Measurements from ENCODE around the gene SSMEM1. TPM values are rescaled to one million over a fixed set of nuclear protein-coding genes. Genes with fewer than 3 reads are reported as not detected.
A peak's percentile ranks its signal among the peaks of the same experiment; 100 is the strongest.

The SSMEM1 gene
- total RNA-seq, 2 experiments from 2014 or later: not detected

DNA sequence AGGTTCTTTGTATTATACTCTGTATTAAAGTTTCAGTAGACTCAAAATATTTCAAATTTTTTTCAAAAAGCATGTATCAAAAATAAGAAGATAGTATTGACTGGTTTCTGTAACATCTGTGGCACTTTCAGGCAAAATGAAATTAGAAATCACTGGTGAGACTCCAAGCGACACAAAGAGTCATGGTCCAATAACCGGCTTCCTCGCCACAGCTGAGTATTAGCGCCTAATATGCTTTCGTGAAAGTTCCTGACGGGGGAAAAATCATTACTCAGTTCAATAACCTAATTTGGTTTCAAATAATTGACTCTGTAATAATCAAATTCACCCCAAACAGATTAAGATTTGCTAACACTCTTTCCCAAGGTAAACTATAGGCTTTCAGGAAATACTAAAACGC lies 15.9 kb upstream of the SSMEM1 start:
- CTCF ChIA-PET: interaction anchor here (0.6 to 3.3 kb wide), 4 partner anchors 10 to 37 kb away, joined by 3 to 12 read pairs (median 3); partner anchors contain the start of gene TMEM209
- no peak overlapping the region for H3K4me3 Mint-ChIP-seq
- H3K27me3 Mint-ChIP-seq: no peaks in the 10 kb centered on the region
- POLR2A ChIA-PET: no interaction called here
- DNase-seq: no peak
- H3K4me1 Mint-ChIP-seq: peaks cover 2% of the 10 kb centered on the region
- H3K36me3 Mint-ChIP-seq (ENCODE audit: low read depth): peaks cover 39% of the 10 kb centered on the region
- no peak overlapping the region for H3K27ac Mint-ChIP-seq
- no peaks in the 10 kb centered on the region for H3K9me3 Mint-ChIP-seq

DNA sequence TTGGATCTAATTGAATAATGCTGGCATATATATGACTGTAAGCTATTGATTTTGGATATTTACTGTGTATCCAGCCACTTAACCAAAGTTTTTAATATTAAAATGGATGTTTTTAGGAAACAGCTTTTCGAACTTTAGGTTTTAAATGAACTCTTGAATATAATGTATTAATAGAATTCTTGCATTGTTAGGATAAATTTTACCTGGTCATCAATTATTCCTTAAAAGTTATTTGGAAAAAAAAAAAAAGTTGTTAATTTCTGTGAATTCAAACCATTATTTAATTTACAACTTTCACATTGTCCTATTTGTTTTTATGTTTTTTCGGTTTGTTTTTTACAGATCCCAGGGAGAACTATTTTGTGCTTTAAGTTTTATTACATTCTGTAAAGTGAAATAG lies 12.3 kb upstream of the SSMEM1 start:
- peaks cover 5% of the 10 kb centered on the region for H3K4me1 Mint-ChIP-seq
- ChIA-PET CTCF (interaction anchor here (0.6 to 1.2 kb wide), 2 partner anchors 16 to 91 kb away, joined by 3 to 5 read pairs; no protein-coding TSS in a partner anchor), POLR2A (no interaction called here)
- H3K27me3 Mint-ChIP-seq: no peaks in the 10 kb centered on the region
- no peak overlapping the region for H3K4me3 Mint-ChIP-seq
- no peaks in the 10 kb centered on the region for H3K9me3 Mint-ChIP-seq
- peaks cover 46% of the 10 kb centered on the region for H3K36me3 Mint-ChIP-seq (ENCODE audit: low read depth)
- no peak for DNase-seq
- no peak overlapping the region for H3K27ac Mint-ChIP-seq

DNA sequence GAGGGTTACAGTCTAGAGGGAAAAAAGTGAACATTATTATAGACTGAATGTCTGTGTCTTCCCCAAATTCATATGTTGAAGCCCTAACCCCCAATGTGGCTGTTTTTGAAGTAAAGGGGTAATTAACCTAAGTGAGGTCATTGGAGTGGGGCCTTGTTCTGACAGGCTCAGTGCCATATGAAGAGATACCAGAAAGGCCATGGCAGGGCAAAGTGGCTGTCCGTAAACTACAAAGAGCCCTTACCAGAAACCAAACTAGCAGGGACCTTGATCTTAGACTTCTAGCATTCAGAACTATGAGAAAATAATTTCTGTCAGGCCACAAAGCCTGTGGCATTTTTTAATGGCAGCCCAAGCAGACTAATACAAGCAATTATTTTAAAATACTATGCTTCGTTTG lies 11.2 kb upstream of the SSMEM1 start:
- POLR2A ChIA-PET: no interaction called here
- H3K27ac Mint-ChIP-seq: no peak overlapping the region
- H3K4me1 Mint-ChIP-seq: peaks cover 9% of the 10 kb centered on the region
- no peaks in the 10 kb centered on the region for H3K27me3 Mint-ChIP-seq
- peaks cover 47% of the 10 kb centered on the region for H3K36me3 Mint-ChIP-seq (ENCODE audit: low read depth)
- no peak for DNase-seq
- CTCF ChIA-PET: interaction anchor here (1.2 kb wide), 1 partner anchor 15 kb away, joined by 3 read pairs; no protein-coding TSS in a partner anchor
- H3K9me3 Mint-ChIP-seq: no peaks in the 10 kb centered on the region
- no peak overlapping the region for H3K4me3 Mint-ChIP-seq

DNA sequence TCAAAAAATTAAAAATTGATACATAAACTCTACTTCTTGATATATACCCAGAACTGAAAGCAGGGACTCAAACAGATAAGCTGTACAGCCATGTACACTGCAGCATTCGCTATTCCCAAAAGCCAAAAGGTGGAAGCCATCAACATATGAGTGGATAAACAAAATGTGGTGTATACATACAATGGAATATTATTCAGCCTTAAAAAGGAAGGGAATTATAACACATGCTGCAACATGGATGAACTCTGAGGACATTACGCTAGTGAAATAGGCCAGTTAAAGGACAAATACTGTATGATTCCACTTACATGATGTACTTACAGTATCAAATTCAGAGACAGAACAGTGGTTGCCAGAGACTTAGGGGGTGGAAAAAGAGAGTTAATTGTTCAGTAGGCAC lies 10.6 kb upstream of the SSMEM1 start:
- H3K4me3 Mint-ChIP-seq: no peak overlapping the region
- POLR2A ChIA-PET: no interaction called here
- H3K36me3 Mint-ChIP-seq (ENCODE audit: low read depth): peaks cover 47% of the 10 kb centered on the region
- CTCF ChIA-PET: interaction anchor here (0.9 kb wide), 1 partner anchor 12 kb away, joined by 3 read pairs; no protein-coding TSS in a partner anchor
- peaks cover 12% of the 10 kb centered on the region for H3K4me1 Mint-ChIP-seq
- H3K27me3 Mint-ChIP-seq: no peaks in the 10 kb centered on the region
- no peak for DNase-seq
- peak overlapping the region; percentile 9 for H3K27ac Mint-ChIP-seq
- H3K9me3 Mint-ChIP-seq: no peaks in the 10 kb centered on the region

DNA sequence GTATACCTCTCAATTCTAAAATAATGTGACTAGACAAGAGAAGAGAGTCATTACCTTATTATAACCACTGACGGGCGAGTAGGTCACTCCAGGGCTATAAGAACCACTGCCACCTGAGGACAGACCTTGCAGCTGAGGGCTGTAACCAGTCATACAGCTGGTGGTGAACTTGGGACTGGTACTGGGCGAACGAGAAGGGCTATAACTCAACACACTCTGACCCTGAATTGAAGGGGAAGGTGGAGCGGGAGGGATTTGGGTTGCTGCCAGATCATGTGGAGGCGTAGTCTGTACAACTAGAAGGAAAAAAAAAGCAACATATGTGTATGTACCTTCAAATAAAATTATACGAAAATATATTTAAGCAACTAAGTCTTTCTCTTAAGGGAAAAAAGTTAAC lies 5.9 kb upstream of the SSMEM1 start:
- CTCF ChIA-PET: interaction anchor here (0.7 to 2.3 kb wide), 3 partner anchors 11 to 1353 kb away, joined by 3 to 12 read pairs (median 3); no protein-coding TSS in a partner anchor
- no peak overlapping the region for H3K27ac Mint-ChIP-seq

DNA sequence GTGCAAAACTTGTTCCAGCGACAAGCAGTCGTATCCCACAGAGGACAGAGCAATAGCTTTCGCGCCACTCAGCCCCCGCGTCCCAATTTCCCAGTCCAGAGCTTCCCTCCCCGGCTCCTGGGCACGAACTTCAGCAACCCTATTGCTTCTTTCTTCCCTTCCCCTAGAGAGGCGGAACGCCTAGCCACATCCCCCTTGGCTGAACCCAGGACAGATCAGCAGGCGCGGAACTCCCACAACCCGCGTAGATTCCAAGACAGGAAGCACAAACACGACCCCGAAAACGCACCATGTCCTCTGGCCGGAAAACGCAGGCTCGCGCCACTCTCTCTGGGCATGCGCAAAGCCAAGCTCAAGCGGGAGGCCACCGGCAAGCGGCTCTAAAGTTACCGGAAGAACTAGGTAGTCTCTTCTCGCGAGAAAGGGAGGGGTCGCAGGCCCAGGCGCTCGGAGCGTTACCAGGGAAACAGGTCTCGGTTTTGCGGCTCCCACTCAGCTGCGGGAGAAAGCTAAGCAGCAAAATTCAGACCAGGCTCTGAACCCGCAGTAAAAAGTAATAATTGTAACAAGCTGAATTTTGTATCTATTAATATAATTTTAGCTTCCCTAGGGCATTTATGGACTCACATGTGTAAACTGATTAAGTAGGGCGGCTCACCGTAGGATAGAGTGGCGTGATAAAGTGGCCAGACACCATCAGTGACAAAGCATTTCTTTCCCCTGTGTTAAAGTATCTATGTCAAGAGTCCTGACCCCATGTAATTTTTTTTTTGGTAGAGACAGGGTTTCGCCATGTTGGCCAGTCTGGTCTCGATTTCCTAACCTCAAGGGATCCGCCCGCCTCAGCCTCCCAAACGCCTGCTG lies 2.3 kb upstream of the SSMEM1 start, which contains the start of gene TMEM209:
TMEM209 (minus strand) TSS at position 323 of the 864 bp plus-strand sequence; CDS start at position 292, 31 bp downstream.
- CTCF ChIA-PET: interaction anchor here (0.8 to 1.6 kb wide), 4 partner anchors 10 to 262 kb away, joined by 3 to 4 read pairs (median 4); no protein-coding TSS in a partner anchor
- Mint-ChIP-seq H3K27ac (peak within 1 kb of the TSS; percentile 98), H3K4me3 (peak within 1 kb of the TSS; percentile 99), H3K9me3 (no peaks in the 10 kb centered on the region), H3K4me1 (peaks cover 37% of the 10 kb centered on the region), H3K27me3 (no peaks in the 10 kb centered on the region), H3K36me3 (ENCODE audit: low read depth) (peaks cover 33% of the 10 kb centered on the region)
- POLR2A ChIA-PET: interaction anchor here (0.8 to 1.1 kb wide), 3 partner anchors 14 to 235 kb away, joined by 3 read pairs; partner anchors contain the start of gene CEP41
- peak; percentile 96 for DNase-seq

More for the DNA sequence above, 5.9 kb upstream of the SSMEM1 start:
- Mint-ChIP-seq H3K36me3 (ENCODE audit: low read depth) (peaks cover 52% of the 10 kb centered on the region), H3K4me3 (no peak overlapping the region), H3K27me3 (no peaks in the 10 kb centered on the region), H3K9me3 (no peaks in the 10 kb centered on the region), H3K4me1 (peaks cover 39% of the 10 kb centered on the region)
- POLR2A ChIA-PET: interaction anchor here (0.8 kb wide), 1 partner anchor 19 kb away, joined by 6 read pairs; no protein-coding TSS in a partner anchor
- DNase-seq: no peak

DNA sequence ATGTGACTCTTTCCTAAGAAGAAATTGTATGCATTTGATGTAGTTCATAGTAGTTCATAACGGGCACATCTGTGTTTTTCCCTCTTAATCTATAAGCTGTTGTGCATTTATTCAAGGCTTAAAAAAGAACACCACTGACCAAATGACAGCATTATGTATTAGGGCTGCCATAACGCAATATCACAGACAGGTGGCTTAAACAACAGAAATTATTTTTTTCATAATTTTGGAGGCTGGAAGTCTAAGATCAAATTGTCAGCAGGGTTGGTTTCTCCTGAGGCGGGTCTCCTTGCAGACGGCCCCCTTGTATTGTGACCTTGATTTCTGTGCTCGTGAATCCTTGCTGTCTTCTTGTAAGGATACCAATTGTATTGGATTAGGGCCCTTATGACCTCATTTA lies 627 bp upstream of the SSMEM1 start:
- no peaks in the 10 kb centered on the region for H3K9me3 Mint-ChIP-seq
- no peak overlapping the region for H3K4me3 Mint-ChIP-seq
- H3K27me3 Mint-ChIP-seq: no peaks in the 10 kb centered on the region
- DNase-seq: no peak
- H3K27ac Mint-ChIP-seq: no peak overlapping the region
- ChIA-PET CTCF (no interaction called here), POLR2A (no interaction called here)
- peaks cover 30% of the 10 kb centered on the region for H3K4me1 Mint-ChIP-seq
- peaks cover 23% of the 10 kb centered on the region for H3K36me3 Mint-ChIP-seq (ENCODE audit: low read depth)

DNA sequence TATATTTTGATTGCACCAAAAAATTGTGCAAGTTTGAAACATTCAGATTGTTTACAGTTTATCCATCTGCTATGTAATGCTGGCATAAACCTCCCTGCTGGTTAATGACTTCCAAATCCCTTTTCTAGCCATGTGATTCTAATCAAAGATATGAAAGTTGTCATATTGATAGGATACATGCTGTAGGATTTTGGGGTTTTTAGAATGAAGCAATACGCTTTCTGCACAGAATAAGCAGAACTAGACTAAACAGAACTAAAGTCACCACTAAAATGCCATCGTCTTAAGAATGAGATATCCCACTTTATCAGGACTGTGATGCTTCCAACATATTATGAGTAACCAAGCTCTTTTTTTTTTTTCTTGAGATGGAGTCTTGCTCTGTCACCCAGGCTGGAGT lies 856 bp downstream of the SSMEM1 start:
- CTCF ChIA-PET: no interaction called here
- Mint-ChIP-seq H3K27ac (no peak overlapping the region), H3K4me1 (peaks cover 21% of the 10 kb centered on the region), H3K4me3 (no peak overlapping the region), H3K36me3 (ENCODE audit: low read depth) (peaks cover 10% of the 10 kb centered on the region), H3K27me3 (no peaks in the 10 kb centered on the region), H3K9me3 (no peaks in the 10 kb centered on the region)
- DNase-seq: no peak
- POLR2A ChIA-PET: no interaction called here

DNA sequence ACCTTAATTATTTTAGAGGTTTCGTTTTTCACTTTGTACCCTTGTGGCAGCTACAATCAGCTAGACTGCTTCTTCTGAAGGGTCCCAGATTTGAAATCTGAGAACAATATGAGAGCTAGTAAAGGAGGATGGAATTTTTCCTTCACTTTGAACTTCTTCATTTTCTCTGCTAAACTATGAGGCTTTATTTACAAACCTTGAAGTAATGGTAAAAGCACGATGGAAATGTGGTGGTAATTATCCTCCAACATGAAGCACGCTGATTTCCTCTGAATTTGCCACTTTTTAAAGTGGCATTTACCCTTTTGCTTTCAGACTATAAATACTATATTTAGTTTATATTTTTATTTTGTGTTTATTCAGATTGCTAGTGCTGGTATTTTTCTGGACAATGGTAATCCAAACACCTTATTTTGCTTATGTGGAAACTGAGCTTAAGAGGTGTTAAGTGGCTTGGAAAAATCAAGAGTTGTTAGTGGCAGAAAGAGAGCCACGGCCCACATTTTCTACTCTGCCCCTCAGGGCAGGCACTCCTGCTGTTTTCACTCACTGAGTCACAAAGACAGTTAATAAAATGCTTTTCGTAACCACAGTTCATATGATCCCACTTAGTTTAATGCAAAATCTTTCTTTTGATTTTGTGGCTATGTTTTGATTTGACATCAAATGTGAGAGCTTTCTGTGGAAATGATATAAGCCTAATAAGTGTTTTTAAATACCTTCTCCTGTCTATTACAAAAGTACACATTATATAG lies 2.7 kb downstream of the SSMEM1 start:
- no peaks in the 10 kb centered on the region for H3K9me3 Mint-ChIP-seq
- POLR2A ChIA-PET: no interaction called here
- H3K36me3 Mint-ChIP-seq (ENCODE audit: low read depth): no peaks in the 10 kb centered on the region
- H3K4me3 Mint-ChIP-seq: no peak overlapping the region
- H3K27me3 Mint-ChIP-seq: no peaks in the 10 kb centered on the region
- H3K4me1 Mint-ChIP-seq: peaks cover 7% of the 10 kb centered on the region
- no peak for DNase-seq
- CTCF ChIA-PET: no interaction called here
- no peak overlapping the region for H3K27ac Mint-ChIP-seq

DNA sequence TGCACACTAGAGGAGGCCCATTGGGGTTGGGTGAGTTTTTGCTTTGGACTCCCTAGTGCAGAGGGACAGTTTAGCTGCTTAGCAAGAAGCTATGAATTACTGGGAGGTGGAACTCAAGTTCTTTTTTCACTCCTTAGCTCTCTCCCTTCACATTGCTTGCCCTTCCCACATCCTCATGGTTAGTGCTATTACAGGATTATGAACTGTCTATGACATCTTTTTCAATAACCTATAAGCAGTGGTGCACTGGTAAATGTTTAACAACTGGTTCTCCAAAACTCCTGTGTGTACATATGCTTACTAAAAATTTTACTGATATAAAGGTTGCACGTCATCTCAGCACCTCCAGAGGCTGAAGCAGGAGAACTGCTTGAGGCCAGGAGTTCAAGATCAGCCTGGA lies 6.2 kb downstream of the SSMEM1 start:
- no peaks in the 10 kb centered on the region for H3K4me1 Mint-ChIP-seq
- H3K9me3 Mint-ChIP-seq: no peaks in the 10 kb centered on the region
- no peaks in the 10 kb centered on the region for H3K27me3 Mint-ChIP-seq
- ChIA-PET CTCF (interaction anchor here (0.6 to 0.7 kb wide), 2 partner anchors 228 to 510 kb away, joined by 3 to 5 read pairs; no protein-coding TSS in a partner anchor), POLR2A (no interaction called here)
- H3K36me3 Mint-ChIP-seq (ENCODE audit: low read depth): no peaks in the 10 kb centered on the region
- DNase-seq: no peak
- H3K4me3 Mint-ChIP-seq: no peak overlapping the region
- no peak overlapping the region for H3K27ac Mint-ChIP-seq

DNA sequence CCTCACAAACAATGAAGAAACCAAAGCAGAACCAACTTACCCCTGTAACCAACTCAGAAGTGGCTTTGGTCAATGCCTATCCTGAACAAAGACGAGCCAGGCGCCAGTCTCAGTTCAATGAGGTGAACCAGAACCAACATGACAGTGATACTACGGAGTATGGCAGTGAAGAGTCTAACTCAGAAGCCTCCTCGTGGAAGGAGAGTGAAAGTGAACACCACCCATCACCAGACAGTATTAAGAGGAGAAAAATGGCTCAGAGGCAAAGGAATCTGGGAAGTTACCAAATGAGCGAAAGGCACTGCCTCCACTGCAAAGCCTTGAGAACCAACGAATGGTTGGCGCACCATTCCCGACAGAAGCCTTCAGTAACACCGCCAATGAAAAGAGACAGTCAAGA lies 8.4 kb downstream of the SSMEM1 start:
- H3K9me3 Mint-ChIP-seq: no peaks in the 10 kb centered on the region
- POLR2A ChIA-PET: no interaction called here
- DNase-seq: no peak

DNA sequence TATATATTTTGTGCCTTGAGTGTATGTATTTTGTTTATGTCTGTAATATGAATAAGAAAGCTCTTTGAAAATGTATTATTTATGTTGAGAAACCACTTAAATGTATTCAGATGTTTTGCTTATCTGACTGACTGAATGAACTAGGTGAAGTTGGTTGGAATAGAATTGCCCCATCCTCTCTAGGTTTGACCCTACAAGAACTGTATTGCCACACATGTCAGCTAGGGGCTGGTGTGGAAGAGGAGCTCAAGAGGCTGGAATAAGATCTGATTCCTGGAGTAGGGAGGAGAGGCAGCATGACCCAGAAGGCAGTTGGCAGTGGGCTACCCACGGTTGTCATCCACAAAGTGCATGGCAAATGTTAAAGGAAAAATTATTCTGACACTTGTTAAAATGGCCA lies 9.1 kb downstream of the SSMEM1 start:
- H3K27ac Mint-ChIP-seq: no peak overlapping the region
- H3K4me3 Mint-ChIP-seq: no peak overlapping the region
- H3K9me3 Mint-ChIP-seq: no peaks in the 10 kb centered on the region
- no peaks in the 10 kb centered on the region for H3K27me3 Mint-ChIP-seq
- ChIA-PET CTCF (interaction anchor here (0.9 kb wide), 1 partner anchor 27 kb away, joined by 3 read pairs; no protein-coding TSS in a partner anchor), POLR2A (no interaction called here)
- no peak for DNase-seq
- H3K36me3 Mint-ChIP-seq (ENCODE audit: low read depth): no peaks in the 10 kb centered on the region
- no peaks in the 10 kb centered on the region for H3K4me1 Mint-ChIP-seq

More for the DNA sequence above, 8.4 kb downstream of the SSMEM1 start:
- Mint-ChIP-seq H3K27ac (no peak overlapping the region), H3K4me3 (no peak overlapping the region), H3K27me3 (no peaks in the 10 kb centered on the region), H3K36me3 (ENCODE audit: low read depth) (no peaks in the 10 kb centered on the region), H3K4me1 (no peaks in the 10 kb centered on the region)
- CTCF ChIA-PET: interaction anchor here (0.6 to 1.6 kb wide), 3 partner anchors 11 to 29 kb away, joined by 3 to 4 read pairs (median 3); partner anchors contain the start of gene TMEM209
